ENCODE results near the gene YES1. TPM values are rescaled to one million over a fixed set of nuclear protein-coding genes. Genes with fewer than 3 reads are reported as not detected.
"Not testable (repeated sequence)": the region's sequence is repeated elsewhere in the genome, so short reads cannot be mapped to it uniquely, and the experiment has no call there.

Gene YES1
- total RNA-seq, 4 donors from 2014 or later: 46.2 to 119 (median 83.0) TPM

DNA sequence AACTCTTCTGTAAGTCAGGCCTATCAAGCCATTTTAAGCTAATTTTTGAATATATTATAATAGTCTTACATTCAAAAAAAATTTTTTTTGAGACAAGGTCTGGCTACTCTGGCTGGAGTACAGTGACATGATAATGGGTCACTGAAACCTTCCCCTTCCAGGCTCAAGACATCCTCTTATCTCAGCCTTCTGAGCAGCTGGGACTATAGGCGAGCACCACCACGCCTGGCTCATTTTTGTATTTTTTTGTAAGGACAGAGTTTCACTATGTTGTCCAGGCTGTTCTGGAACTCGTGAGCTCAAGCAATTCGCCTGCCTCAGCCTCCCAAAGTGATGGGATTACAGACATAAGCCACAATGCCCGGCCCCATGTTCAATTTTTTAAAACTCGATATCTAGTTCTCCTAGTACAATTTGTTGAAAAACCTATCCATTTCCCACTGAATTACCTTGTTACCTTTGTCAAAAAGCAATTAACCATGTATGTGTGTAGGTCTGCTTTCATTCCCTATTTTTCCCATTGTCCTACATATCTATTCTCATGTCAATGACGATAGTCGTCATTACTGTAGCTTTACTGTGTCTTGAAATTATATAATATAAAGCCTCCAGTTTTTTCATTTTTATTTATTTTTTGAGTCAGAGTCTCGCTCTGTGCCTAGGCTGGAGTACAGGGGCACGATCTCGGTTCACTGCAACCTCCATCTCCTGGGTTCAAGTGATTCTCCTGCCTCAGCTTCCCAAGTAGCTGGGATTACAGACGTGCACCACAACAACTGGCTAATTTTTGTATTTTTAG lies 44.8 kb downstream of the YES1 start:
- no peak for TF ChIP-seq POLR2A (IDR thresholded peaks at IDR 0.05)
- TF ChIP-seq, protein P1, sequence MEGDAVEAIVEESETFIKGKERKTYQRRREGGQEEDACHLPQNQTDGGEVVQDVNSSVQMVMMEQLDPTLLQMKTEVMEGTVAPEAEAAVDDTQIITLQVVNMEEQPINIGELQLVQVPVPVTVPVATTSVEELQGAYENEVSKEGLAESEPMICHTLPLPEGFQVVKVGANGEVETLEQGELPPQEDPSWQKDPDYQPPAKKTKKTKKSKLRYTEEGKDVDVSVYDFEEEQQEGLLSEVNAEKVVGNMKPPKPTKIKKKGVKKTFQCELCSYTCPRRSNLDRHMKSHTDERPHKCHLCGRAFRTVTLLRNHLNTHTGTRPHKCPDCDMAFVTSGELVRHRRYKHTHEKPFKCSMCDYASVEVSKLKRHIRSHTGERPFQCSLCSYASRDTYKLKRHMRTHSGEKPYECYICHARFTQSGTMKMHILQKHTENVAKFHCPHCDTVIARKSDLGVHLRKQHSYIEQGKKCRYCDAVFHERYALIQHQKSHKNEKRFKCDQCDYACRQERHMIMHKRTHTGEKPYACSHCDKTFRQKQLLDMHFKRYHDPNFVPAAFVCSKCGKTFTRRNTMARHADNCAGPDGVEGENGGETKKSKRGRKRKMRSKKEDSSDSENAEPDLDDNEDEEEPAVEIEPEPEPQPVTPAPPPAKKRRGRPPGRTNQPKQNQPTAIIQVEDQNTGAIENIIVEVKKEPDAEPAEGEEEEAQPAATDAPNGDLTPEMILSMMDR (IDR thresholded peaks at IDR 0.05): no peak
- Histone ChIP-seq H3K27ac (no peak overlapping the region), H3K9me3 (no peaks in the 10 kb centered on the region), H3K27me3 (no peaks in the 10 kb centered on the region), H3K4me1 (no peaks in the 10 kb centered on the region), H3K36me3 (no peaks in the 10 kb centered on the region), H3K4me3 (no peak overlapping the region)
- no peak for DNase-seq

DNA sequence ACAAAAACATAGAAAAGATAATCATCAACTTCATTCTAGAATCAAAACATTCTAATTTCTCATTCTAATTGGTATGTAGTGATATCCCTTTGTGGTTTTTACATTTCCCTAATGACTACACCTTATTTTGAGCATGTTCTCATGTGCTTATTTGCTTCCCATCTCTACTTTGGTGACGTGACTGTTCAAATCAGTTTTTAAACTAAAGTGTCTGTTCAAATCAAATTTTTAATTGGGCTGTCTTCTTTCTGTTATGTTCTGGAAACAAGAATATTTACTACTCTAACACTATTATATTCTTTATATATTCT lies 45.5 kb downstream of the YES1 start:
- TF ChIP-seq POLR2A (IDR thresholded peaks at IDR 0.05): no peak
- TF ChIP-seq, protein P1 (IDR thresholded peaks at IDR 0.05): no peak
- Histone ChIP-seq H3K27ac (no peak overlapping the region), H3K27me3 (no peaks in the 10 kb centered on the region), H3K36me3 (no peaks in the 10 kb centered on the region), H3K9me3 (no peaks in the 10 kb centered on the region), H3K4me3 (no peak overlapping the region), H3K4me1 (no peaks in the 10 kb centered on the region)
- DNase-seq: no peak

DNA sequence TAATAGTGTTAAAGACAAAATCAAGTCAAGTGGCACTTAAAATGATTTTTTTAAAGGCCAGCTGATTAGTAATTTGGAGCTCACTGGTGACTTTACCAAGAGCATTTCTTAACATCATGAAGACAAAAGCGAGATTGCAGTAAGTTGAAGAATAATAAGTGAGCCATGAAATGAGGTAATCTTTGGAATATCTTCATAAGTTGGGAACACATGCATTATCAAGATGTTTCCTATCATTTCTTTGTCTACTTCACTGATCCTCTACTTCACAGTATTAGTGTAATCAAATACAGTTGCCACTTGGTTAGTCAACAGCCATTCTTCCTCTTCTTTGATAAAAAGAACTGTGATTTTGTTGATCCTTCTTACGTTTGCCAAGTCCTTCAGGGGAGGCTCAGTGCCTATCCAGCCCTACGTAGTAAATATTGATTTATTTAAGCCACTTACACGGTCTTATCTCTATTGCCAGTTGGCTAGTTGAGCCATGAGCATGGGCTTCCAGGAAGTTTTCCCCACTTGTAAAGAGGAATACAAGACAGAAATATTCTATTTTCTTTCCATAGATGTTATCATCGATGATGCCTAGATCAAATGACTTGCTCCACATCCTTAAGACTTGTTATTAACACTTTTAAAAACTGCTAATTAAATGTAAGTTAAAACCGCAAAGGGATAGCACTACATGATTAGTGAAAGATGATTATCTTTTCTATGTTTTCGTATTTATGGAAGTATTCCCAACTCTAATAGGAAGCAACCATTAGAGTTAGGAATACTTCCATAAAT lies 46.1 kb downstream of the YES1 start:
- H3K4me3 ChIP-seq: no peak overlapping the region
- H3K27ac ChIP-seq: no peak overlapping the region
- TF ChIP-seq, protein P1 (IDR thresholded peaks at IDR 0.05): no peak
- no peak for TF ChIP-seq POLR2A (IDR thresholded peaks at IDR 0.05)
- no peaks in the 10 kb centered on the region for H3K27me3 ChIP-seq
- H3K4me1 ChIP-seq: no peaks in the 10 kb centered on the region
- H3K9me3 ChIP-seq: no peaks in the 10 kb centered on the region
- no peaks in the 10 kb centered on the region for H3K36me3 ChIP-seq
- DNase-seq: no peak

DNA sequence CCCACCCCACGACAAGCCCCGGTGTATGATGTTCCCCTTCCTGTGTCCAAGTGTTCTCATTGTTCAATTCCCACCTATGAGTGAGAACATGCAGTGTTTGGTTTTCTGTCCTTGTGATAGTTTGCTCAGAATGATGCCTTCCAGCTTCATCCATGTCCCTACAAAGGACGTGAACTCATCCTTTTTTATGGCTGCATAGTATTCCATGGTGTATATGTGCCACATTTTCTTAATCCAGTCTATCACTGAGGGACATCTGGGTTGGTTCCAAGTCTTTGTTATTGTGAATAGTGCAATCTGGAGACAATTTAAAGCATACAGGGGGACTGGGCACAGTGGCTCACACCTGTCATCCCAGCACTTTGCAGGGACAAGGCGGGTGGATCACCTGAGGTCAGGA lies 52.2 kb downstream of the YES1 start:
- H3K27ac ChIP-seq, DNase-seq: not testable (repeated sequence)

DNA sequence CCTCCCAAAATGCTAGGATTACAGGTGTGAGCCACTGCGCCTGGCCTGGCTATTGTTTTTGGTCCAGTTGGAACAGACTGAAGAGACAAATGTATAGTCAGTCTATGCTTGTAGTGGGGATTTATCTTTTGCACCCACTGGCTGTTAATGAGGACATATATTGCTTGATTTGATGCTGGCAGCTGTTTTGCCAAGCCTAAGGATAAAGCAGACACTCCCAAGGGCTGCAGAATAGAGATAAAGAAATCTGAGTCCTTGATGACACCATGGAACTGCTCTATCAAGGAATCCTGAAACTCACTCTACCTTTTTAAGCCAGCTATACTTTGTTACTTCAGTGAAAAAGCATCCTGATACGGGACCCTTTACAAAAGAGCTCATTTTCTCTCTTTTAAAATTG lies 56.5 kb downstream of the YES1 start:
- Histone ChIP-seq H3K4me1 (no peaks in the 10 kb centered on the region), H3K4me3 (no peak overlapping the region), H3K36me3 (peaks cover 0 to 23% (median 0%) of the 10 kb centered on the region in 3 donors), H3K27me3 (no peaks in the 10 kb centered on the region), H3K27ac (no peak overlapping the region), H3K9me3 (no peaks in the 10 kb centered on the region)
- no peak for TF ChIP-seq POLR2A (IDR thresholded peaks at IDR 0.05)
- TF ChIP-seq, protein P1 (IDR thresholded peaks at IDR 0.05): no peak
- DNase-seq: no peak

More for the DNA sequence above, 52.2 kb downstream of the YES1 start:
- not testable (repeated sequence) for H3K4me3 ChIP-seq, H3K9me3 ChIP-seq, H3K27me3 ChIP-seq, H3K36me3 ChIP-seq, H3K4me1 ChIP-seq

- H3K36me3 ChIP-seq: peaks cover 0 to 28% (median 0%) of the 10 kb centered on the region in 3 donors
- DNase-seq: no peak
- no peak overlapping the region for H3K4me3 ChIP-seq
- H3K27ac ChIP-seq: no peak overlapping the region
- no peaks in the 10 kb centered on the region for H3K4me1 ChIP-seq
- H3K27me3 ChIP-seq: no peaks in the 10 kb centered on the region
- no peaks in the 10 kb centered on the region for H3K9me3 ChIP-seq
- TF ChIP-seq, protein P1 (IDR thresholded peaks at IDR 0.05): no peak
- no peak for TF ChIP-seq POLR2A (IDR thresholded peaks at IDR 0.05)
Measured at GRCh38 chr18:754656-755055, 57.4 kb downstream of the YES1 start.

All from Peyer's patch (tissue), 4 donors.